GM21825 (cell line): Measurements from ENCODE around the gene LOC128125822.
"Not testable (repeated sequence)": the region's sequence is repeated elsewhere in the genome, so short reads cannot be mapped to it uniquely, and the experiment has no call there.

Experiments used
- ATAC-seq: cut with Tn5 transposase; IDR thresholded peaks from one replicate; pipeline ENCODE4 v1.9.1; 2021; ENCODE audit warnings: mild to moderate bottlenecking, moderate library complexity; ENCODE audit not compliant: unreplicated experiment

Gene LOC128125822

DNA sequence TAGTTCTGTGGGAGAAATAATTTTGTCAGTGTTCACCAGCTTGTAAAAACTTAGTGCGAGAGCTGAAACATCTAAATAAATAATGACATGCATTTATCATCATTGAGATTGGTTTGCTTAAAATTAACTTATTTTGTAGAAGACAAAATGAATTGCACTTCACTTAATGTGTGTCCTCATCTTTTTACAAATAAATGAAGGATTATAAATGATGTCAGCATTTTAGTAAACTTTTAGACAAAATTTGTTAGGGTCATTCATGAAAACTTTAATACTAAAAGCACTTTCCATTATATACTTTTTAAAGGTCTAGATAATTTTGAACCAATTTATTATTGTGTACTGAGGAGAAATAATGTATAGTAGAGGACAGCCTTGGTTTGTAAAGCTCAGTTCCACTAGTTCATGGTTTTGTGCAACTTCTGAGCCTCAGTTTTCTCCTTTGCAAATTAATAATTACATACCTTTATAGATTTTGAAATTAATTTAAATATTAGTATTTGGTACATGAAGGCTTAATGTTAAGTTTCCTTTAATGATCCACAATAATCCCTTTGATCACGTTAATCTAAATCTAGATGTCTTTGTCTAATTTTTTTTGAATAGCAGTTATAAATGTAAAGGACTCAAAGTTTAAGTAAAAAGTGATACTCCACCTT lies 9.2 kb downstream of the LOC128125822 start:
- ATAC-seq, result no peak

DNA sequence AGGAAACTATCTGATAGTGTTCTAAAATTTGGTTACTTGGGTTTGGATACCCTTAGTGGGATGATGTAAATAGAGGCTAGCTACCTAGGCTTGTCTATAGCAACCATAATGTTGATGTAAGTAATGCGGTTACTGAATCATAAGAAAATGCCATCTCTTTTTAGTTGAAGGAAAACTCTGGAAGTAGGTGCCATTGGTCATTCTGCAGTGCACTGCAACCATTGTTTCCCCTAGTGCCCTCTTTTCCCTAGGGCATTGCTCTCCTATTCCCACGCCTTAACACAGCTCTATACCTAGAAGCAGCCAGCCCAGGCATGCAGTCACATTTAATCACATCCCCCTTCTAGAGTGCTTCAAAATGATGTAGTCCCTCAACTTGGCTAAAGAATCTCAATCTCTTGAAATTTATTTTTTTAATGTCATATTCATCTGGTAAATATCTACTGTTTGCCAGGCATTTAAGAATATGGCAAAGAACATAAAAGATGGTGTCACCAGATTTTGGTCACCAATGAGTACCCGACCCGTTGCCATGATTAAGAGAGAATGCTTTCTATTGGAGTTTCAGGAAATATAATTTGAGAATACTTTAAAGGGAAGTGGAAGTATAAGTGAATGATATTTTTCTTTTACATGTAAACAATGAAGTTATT lies 10.4 kb downstream of the LOC128125822 start:
- no peak for ATAC-seq

GRCh38 chr6:63584125-63584514 lies 11.8 kb downstream of the LOC128125822 start:
- no peak for ATAC-seq

DNA sequence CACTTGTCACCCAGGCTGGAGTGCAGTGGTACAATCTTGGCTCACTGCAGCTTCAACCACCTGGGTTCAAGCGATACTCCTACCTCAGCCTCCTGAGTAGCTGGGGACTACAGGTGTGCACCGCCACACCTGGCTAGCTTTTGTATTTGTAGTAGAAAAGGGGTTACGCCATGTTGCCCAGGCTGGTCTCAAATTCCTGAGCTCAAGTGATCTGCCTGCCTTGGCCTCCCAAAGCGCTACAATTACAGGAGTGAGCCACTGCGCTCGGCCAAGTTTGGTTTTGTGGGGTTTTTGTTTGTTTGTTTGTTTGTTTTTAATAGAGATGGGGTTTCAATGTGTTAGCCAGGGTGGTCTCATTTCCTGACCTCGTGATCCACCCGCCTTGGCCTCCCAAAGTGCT lies 12.3 kb downstream of the LOC128125822 start:
- no peak for ATAC-seq

GRCh38 chr6:63585652-63586051 lies 13.4 kb downstream of the LOC128125822 start:
- ATAC-seq, result not testable (repeated sequence)

GRCh38 chr6:63589952-63590411 lies 17.7 kb downstream of the LOC128125822 start:
- no peak for ATAC-seq

DNA sequence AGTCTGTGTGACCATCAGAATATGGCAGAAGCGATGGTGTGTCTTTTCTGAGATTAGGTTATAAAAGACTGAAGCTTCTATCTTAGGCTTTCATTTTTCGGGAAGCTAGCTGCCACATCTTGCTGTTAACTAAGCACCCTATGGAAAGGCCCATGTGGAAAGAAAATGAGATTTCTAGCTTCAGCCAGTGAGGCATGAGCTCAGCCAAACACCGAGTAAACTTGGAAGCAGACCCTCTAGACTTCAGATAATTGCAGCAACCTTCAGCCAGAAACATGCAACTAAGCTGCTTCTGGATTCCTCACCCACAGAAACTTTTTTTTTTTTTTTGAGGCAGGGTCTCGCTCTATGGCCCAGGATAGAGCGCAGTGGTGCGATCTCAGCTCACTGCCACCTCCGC lies 20.6 kb downstream of the LOC128125822 start:
- ATAC-seq, result no peak

GRCh38 chr6:63597141-63598048 lies 25.1 kb downstream of the LOC128125822 start:
- no peak for ATAC-seq

DNA sequence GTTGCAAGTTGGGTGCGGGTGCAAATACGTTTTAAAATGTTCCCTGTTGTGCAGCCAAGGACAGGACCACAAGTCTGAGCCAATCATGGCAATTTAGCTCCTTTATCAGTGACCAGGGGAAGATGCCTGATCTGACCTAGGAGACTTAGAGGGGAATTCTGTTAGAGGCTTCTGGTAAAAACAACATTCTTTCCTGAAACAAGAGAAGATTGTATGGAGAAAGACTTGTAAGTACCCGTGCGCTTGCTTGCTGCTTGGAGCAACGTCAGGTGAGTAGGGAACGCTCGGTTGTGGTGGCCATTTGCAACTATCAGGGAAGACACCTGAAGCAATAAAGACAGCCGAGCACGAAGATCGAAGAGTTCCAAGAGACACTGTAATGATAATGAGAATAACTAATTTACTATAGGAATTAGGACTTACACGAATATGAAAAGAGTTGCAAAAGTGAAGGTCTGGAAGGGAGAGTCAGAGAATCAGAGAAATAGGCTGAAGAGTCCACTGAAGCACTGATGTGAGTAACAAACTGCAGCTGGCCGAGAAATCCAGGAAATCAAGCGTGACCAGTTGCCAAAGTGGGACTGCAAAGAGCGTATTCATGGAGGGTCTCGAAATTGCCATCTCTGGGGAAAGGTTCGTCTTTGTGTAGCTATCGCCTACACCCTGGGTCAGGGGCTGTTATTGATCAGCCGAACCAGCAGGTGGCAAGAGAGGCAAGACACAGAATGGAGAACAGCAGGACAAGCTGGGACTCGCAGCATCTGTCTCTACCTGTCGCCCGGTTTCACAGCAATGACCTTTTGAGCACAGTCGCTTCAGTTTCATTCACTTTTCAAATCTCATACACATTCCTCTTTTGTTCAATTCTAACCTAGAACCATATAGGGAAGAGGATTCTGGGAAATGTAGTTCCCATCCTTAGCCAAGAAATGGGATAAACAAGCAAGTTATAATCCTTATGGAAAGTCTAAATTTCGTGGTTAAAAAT lies 26.1 kb downstream of the LOC128125822 start:
- ATAC-seq, result peak; percentile 100

DNA sequence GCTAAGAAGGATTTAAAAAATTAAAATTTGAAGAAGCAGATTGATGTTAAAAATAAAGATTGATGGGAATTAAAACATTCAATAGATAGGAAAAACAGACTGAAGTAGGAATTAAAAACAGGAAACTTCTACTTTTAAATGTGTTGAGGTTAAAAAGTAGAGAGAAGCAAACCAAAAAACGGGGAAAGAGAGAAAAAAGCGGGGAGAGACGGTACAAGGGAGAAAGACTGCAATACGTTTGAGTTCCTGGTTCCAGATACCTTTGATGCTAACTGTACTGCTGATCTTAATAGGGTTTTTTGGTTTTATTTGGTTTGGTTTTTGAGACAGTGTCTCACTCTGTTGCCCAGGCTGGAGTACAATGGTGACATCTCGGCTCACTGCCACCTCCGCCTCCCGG lies 27.0 kb downstream of the LOC128125822 start:
- ATAC-seq, result no peak

GRCh38 chr6:63600136-63600535 lies 27.9 kb downstream of the LOC128125822 start:
- ATAC-seq, result no peak

DNA sequence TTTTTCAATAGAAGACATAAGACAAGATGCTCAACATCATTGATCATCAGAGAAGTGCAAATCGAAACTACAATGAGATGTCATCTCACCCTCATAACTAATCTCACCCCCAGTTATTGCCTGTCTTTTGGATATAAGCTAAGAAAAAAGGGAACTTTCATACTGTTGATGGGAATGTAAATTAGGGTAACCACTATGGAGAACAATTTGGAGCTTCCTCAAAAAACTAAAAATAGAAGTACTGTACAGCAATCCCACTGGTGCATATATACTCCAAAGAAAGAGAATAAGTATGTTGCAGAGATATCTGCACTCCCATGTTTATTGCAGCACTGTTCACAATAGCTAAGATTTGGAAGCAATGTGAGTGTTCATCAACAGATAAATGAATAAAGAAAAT lies 37.0 kb downstream of the LOC128125822 start:
- no peak for ATAC-seq

- ATAC-seq, result no peak
Observed at GRCh38 chr6:63610944-63611343, 38.7 kb downstream of the LOC128125822 start.

DNA sequence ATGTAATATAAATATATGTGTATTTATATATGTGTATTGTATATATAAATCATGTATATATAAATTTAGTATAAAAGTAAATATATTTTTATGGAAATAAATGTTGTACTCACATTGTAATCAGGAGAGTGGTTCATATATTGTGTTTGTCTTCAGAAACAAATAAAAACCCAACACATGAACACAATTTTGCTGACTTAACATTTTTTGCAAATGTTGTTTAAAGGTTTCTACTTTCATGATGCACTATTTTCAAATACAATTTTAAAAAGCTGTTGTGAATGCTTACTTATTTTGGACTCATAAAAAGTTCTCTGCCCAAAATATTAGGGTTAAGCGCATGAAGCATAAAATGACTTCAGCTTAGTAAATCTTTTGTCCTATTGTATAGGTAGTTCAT lies 39.3 kb downstream of the LOC128125822 start:
- no peak for ATAC-seq

DNA sequence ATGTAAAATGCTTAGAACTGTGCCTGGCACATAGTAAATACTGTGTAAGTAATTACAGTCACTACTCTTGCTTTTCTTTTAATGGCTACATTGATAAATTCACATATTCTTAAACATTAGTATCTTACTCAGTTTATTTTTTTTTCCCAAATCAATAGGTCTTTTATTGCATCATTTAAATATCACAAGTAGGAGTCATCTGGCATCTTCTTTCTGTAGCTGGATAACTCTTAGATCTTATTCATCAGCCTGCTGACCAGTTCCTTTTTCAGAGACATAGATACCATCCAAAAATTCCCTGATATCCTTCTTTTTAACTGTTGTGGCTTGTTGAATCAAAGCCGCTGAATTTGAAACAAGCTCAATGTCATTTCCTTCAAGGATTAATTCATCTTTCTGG lies 43.3 kb downstream of the LOC128125822 start:
- no peak for ATAC-seq
